HepG2 (cell line): ENCODE data around the gene CYCS. TPM values are rescaled to one million over a fixed set of nuclear protein-coding genes. Genes with fewer than 3 reads are reported as not detected.

ENCODE experiments used
- ATAC-seq: fragments of 200-7000 bp; cut with Tn5 transposase; 3 replicates; pipeline ENCODE4 v1.9.1; 2020; ENCODE audit warnings: mild to moderate bottlenecking, moderate library complexity
- BruUV-seq: library from RNA; stranded (reverse); fragments of 400-500 nt; replicated peaks from 2 replicates; lab custom pipeline; 2021; lab: Mats Ljungman, UMichigan
- CTCF ChIA-PET: fragments of 300-600 bp; formaldehyde crosslinking; extraction: SDS; loops from one replicate; lab custom pipeline; 2021; ENCODE audit warnings: low total read pairs, inconsistent platforms, low intra/inter-chr PET ratio; lab: Yijun Ruan, JAX
- POLR2A ChIA-PET: fragments of 350-600 bp; sonication (Branson Sonifier 250); formaldehyde crosslinking; loops from one replicate; lab custom pipeline; 2020; ENCODE audit warnings: antibody characterized with exemption, inconsistent platforms; lab: Yijun Ruan, JAX
- DNase-seq: peaks from one replicate; pipeline ENCODE4 v3.0.0-alpha.2; 2015; ENCODE audit warnings: low spot score
- FAIRE-seq: peaks from 3 replicates; lab custom pipeline; 2011; peaks lifted over from hg19 to GRCh38; lab: Jason Lieb, UNC
- H2AFZ ChIP-seq: one replicate; pipeline ENCODE4 v1.6.1; 2011; ENCODE audit warnings: low read length, inconsistent platforms
- H3K27ac ChIP-seq: fragments of 300-600 bp; 3 replicates; pipeline ENCODE4 v1.8.0; 2011; ENCODE audit warnings: mixed run types, mild to moderate bottlenecking, mixed read lengths, low read length, inconsistent platforms; ENCODE audit not compliant: insufficient read depth; ENCODE audit errors: extremely low read length
- H3K27me3 ChIP-seq, 2 experiments: fragments of 200-600 bp in 1 of 2; 2 replicates in 1 of 2; 3 replicates in 1 of 2; pipeline versions ENCODE4 v1.6.0 to v1.8.0; 2011; ENCODE audit warnings: low read length in 2 of 2, mild to moderate bottlenecking in 2 of 2, moderate library complexity in 2 of 2, inconsistent platforms in 1 of 2; ENCODE audit not compliant: insufficient read depth in 2 of 2, control insufficient read depth in 1 of 2
- H3K36me3 ChIP-seq, 2 experiments: fragments of 200-600 bp in 1 of 2; replicated peaks in 1 of 2; 2 replicates in 1 of 2; 3 replicates in 1 of 2; pipeline versions ENCODE4 v1.5.1 to v1.8.0; 2011; ENCODE audit warnings: low read length in 2 of 2, inconsistent platforms in 1 of 2; ENCODE audit not compliant: insufficient read depth in 2 of 2, control insufficient read depth in 1 of 2
- H3K4me1 ChIP-seq: 2 replicates; pipeline ENCODE4 v1.5.1; 2012; ENCODE audit warnings: low read length, inconsistent platforms; ENCODE audit not compliant: insufficient read depth
- H3K4me2 ChIP-seq: 2 replicates; pipeline ENCODE4 v1.6.0; 2011; ENCODE audit warnings: low read depth, low read length, inconsistent platforms
- H3K4me3 ChIP-seq, 3 experiments: fragments of 200-600 bp in 1 of 3; sonication (generic), shearing (Covaris generic) in 1 of 3; replicated peaks in 1 of 3; 2 replicates each; pipeline ENCODE4 v1.5.1; 2011 to 2016; ENCODE audit warnings: low read length in 3 of 3, inconsistent platforms in 2 of 3, low read depth in 2 of 3, mild to moderate bottlenecking in 2 of 3, control low read depth in 1 of 3, mixed read lengths in 1 of 3; ENCODE audit not compliant: insufficient read depth in 1 of 3
- H3K79me2 ChIP-seq: one replicate; pipeline ENCODE4 v1.6.1; 2011; ENCODE audit warnings: low read length, inconsistent platforms; ENCODE audit not compliant: insufficient read depth
- H3K9ac ChIP-seq: 2 replicates; pipeline ENCODE4 v1.6.0; 2011; ENCODE audit warnings: mild to moderate bottlenecking, low read depth, low read length, inconsistent platforms; ENCODE audit not compliant: insufficient read depth
- H3K9me3 ChIP-seq: 2 replicates; pipeline ENCODE4 v1.5.1; 2012; ENCODE audit warnings: mild to moderate bottlenecking, low read length
- H4K20me1 ChIP-seq: 2 replicates; pipeline ENCODE4 v1.6.0; 2011; ENCODE audit warnings: inconsistent platforms, mild to moderate bottlenecking, low read length, moderate library complexity; ENCODE audit not compliant: insufficient read depth
- CENPBD1 ChIP-seq: sonication (generic); formaldehyde crosslinking; IDR thresholded peaks from 2 replicates; pipeline ENCODE4 v1.8.0; 2022; ENCODE audit warnings: missing genetic modification reagents, low read depth, mild to moderate bottlenecking, borderline replicate concordance
- DNMT3B ChIP-seq: conservative IDR thresholded peaks from 2 replicates; pipeline ENCODE4 v1.6.1; 2016; ENCODE audit warnings: missing biosample characterization, control low read depth
- ETV5 ChIP-seq: IDR thresholded peaks from 2 replicates; pipeline ENCODE4 v1.6.1; 2018; ENCODE audit warnings: missing biosample characterization, missing genetic modification reagents, inconsistent platforms, borderline replicate concordance
- FOXK1 ChIP-seq: sonication (generic); formaldehyde crosslinking; IDR thresholded peaks from 2 replicates; pipeline ENCODE4 v1.4.0; 2020; ENCODE audit warnings: low read depth, missing genetic modification reagents, borderline replicate concordance
- KAT7 ChIP-seq: IDR thresholded peaks from 2 replicates; pipeline ENCODE4 v1.6.1; 2018; ENCODE audit warnings: borderline replicate concordance, missing compliant biosample characterization
- MED13 ChIP-seq: sonication (generic); formaldehyde crosslinking; IDR thresholded peaks from 2 replicates; pipeline ENCODE4 v1.5.0; 2020; ENCODE audit warnings: missing genetic modification reagents
- MYNN ChIP-seq: sonication (generic); formaldehyde crosslinking; IDR thresholded peaks from 2 replicates; pipeline ENCODE4 v1.4.0; 2020; ENCODE audit warnings: mild to moderate bottlenecking, low read depth, missing genetic modification reagents
- TEAD2 ChIP-seq: sonication (generic); formaldehyde crosslinking; IDR thresholded peaks from 2 replicates; pipeline ENCODE4 v1.9.0; 2021; ENCODE audit warnings: missing genetic modification reagents
- ZFP82 ChIP-seq: sonication (generic); formaldehyde crosslinking; IDR thresholded peaks from 2 replicates; pipeline ENCODE4 v1.5.1; 2020; ENCODE audit warnings: mild to moderate bottlenecking, missing genetic modification reagents, borderline replicate concordance
- ZNF207 ChIP-seq: fragments of 450-650 bp; IDR thresholded peaks from 2 replicates; pipeline ENCODE4 v1.6.1; 2016; ENCODE audit warnings: antibody characterized with exemption, borderline replicate concordance
- ZNF251 ChIP-seq: sonication (generic); formaldehyde crosslinking; IDR thresholded peaks from 2 replicates; pipeline ENCODE4 v1.9.0; 2021; ENCODE audit warnings: mild to moderate bottlenecking, missing genetic modification reagents
- ZNF746 ChIP-seq: sonication (generic); formaldehyde crosslinking; IDR thresholded peaks from 2 replicates; pipeline ENCODE4 v1.8.0; 2022; ENCODE audit warnings: mild to moderate bottlenecking, missing genetic modification reagents
- ZSCAN22 ChIP-seq: sonication (generic); formaldehyde crosslinking; IDR thresholded peaks from 2 replicates; pipeline ENCODE4 v1.4.0; 2020; ENCODE audit warnings: mild to moderate bottlenecking, missing genetic modification reagents
- WGBS: methylation state at CpG from one replicate; pipeline ENCODE4 v1.1.6; 2017; ENCODE audit warnings: low lambda C conversion rate; 5-methylcytosine and 5-hydroxymethylcytosine counted together
- in situ Hi-C: cut with HindIII; loops from 2 replicates; pipeline ENCODE4 v1.10.0; 2017; ENCODE audit warnings: low pct_unique_long_range_greater_than_20kb; ENCODE audit not compliant: extremely low pct_ligation_motif_present
- intact Hi-C: fragments of 100-400 bp; cut with micrococcal nuclease; formaldehyde crosslinking; loops from one replicate; pipeline ENCODE4 v1.10.0; 2022; ENCODE audit not compliant: unreplicated experiment
- polyA plus RNA-seq, 8 experiments: library from polyadenylated mRNA; depleted of rRNA in 3 of 8; stranded (reverse) in 7 of 8; unstranded in 1 of 8; fragments of >200 nt; fragmentation: Illumina TruSeq in 4 of 8; extraction: Trizol in 4 of 8; gene quantifications; 2 replicates each; pipeline versions ENCODE4 v1.2.1 to v1.2.3, GENCODE V29; 2011 to 2016; ENCODE audit warnings: low read depth in 4 of 8, missing spikeins in 1 of 8, mixed read lengths in 1 of 8; ENCODE audit not compliant: insufficient read depth in 1 of 8
- total RNA-seq, 5 experiments: library from RNA; depleted of rRNA; stranded (reverse); fragments of >200 nt; fragmentation: Illumina TruSeq; extraction: Trizol; gene quantifications; 2 replicates each; pipeline ENCODE4 v1.2.3, GENCODE V29; 2016; ENCODE audit warnings: low read depth in 1 of 5
- TF ChIP-seq, protein P1 (sequence below): sonication (generic); formaldehyde crosslinking; IDR thresholded peaks from 2 replicates; pipeline ENCODE4 v1.5.1; 2020; ENCODE audit warnings: mild to moderate bottlenecking, missing genetic modification reagents, borderline replicate concordance
- TF ChIP-seq, protein P2 (sequence below): sonication (generic); formaldehyde crosslinking; conservative IDR thresholded peaks from 2 replicates; pipeline ENCODE4 v1.4.0; 2020; ENCODE audit warnings: mild to moderate bottlenecking, missing genetic modification reagents, moderate library complexity
- TF ChIP-seq, protein P3 (sequence below): sonication (generic); formaldehyde crosslinking; conservative IDR thresholded peaks from 2 replicates; pipeline ENCODE4 v1.5.0; 2020; ENCODE audit warnings: missing genetic modification reagents

Gene CYCS
- total and polyA plus RNA-seq, 2 of the 13 experiments (the other 11 are each of a cell fraction or from before 2014, with no cell fraction given), result 35.9 to 202 TPM

GRCh38 chr7:25083201-25083600 is 41.9 kb downstream of the CYCS start:
- Histone ChIP-seq H3K9ac (no peak overlapping the region), H3K4me3 (no peak overlapping the region), H3K27ac (no peak overlapping the region), H4K20me1 (no peaks in the 10 kb centered on the region), H3K79me2 (no peaks in the 10 kb centered on the region), H3K4me1 (no peaks in the 10 kb centered on the region), H3K9me3 (no peaks in the 10 kb centered on the region), H2AFZ (no peak overlapping the region), H3K36me3 (no peaks in the 10 kb centered on the region), H3K27me3 (peaks cover 0 to 1% of the 10 kb centered on the region in 2 experiments; a peak in 2 of 5 replicates), H3K4me2 (no peak overlapping the region)
- no TSS peak for BruUV-seq
- intact Hi-C loops (no loop called here), in situ Hi-C loops (no loop called here)
- TF ChIP-seq TEAD2 (CRISPR knock-in tag), result no peak
- TF ChIP-seq KAT7, result no peak
- no peak for TF ChIP-seq ZNF746 (CRISPR knock-in tag)
- TF ChIP-seq CENPBD1 (CRISPR knock-in tag), result no peak
- no peak for TF ChIP-seq ZNF251
- no peak for TF ChIP-seq MYNN
- TF ChIP-seq MED13 (CRISPR knock-in tag), result no peak
- TF ChIP-seq, protein P1, sequence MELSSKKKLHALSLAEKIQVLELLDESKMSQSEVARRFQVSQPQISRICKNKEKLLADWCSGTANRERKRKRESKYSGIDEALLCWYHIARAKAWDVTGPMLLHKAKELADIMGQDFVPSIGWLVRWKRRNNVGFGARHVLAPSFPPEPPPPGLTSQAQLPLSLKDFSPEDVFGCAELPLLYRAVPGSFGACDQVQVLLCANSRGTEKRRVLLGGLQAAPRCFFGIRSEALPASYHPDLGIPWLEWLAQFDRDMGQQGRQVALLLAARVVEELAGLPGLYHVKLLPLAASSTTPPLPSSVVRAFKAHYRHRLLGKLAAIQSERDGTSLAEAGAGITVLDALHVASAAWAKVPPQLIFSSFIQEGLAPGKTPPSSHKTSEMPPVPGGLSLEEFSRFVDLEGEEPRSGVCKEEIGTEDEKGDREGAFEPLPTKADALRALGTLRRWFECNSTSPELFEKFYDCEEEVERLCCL (CRISPR knock-in tag), result no peak
- TF ChIP-seq ZFP82 (CRISPR knock-in tag), result no peak
- no peak for TF ChIP-seq FOXK1 (CRISPR knock-in tag)
- TF ChIP-seq DNMT3B, result no peak
- TF ChIP-seq, protein P2, sequence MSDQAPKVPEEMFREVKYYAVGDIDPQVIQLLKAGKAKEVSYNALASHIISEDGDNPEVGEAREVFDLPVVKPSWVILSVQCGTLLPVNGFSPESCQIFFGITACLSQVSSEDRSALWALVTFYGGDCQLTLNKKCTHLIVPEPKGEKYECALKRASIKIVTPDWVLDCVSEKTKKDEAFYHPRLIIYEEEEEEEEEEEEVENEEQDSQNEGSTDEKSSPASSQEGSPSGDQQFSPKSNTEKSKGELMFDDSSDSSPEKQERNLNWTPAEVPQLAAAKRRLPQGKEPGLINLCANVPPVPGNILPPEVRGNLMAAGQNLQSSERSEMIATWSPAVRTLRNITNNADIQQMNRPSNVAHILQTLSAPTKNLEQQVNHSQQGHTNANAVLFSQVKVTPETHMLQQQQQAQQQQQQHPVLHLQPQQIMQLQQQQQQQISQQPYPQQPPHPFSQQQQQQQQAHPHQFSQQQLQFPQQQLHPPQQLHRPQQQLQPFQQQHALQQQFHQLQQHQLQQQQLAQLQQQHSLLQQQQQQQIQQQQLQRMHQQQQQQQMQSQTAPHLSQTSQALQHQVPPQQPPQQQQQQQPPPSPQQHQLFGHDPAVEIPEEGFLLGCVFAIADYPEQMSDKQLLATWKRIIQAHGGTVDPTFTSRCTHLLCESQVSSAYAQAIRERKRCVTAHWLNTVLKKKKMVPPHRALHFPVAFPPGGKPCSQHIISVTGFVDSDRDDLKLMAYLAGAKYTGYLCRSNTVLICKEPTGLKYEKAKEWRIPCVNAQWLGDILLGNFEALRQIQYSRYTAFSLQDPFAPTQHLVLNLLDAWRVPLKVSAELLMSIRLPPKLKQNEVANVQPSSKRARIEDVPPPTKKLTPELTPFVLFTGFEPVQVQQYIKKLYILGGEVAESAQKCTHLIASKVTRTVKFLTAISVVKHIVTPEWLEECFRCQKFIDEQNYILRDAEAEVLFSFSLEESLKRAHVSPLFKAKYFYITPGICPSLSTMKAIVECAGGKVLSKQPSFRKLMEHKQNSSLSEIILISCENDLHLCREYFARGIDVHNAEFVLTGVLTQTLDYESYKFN, result no peak
- TF ChIP-seq, protein P3, sequence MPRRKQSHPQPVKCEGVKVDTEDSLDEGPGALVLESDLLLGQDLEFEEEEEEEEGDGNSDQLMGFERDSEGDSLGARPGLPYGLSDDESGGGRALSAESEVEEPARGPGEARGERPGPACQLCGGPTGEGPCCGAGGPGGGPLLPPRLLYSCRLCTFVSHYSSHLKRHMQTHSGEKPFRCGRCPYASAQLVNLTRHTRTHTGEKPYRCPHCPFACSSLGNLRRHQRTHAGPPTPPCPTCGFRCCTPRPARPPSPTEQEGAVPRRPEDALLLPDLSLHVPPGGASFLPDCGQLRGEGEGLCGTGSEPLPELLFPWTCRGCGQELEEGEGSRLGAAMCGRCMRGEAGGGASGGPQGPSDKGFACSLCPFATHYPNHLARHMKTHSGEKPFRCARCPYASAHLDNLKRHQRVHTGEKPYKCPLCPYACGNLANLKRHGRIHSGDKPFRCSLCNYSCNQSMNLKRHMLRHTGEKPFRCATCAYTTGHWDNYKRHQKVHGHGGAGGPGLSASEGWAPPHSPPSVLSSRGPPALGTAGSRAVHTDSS (CRISPR knock-in tag), result no peak
- TF ChIP-seq ZSCAN22 (CRISPR knock-in tag), result no peak
- TF ChIP-seq ZNF207, result no peak
- TF ChIP-seq ETV5 (CRISPR knock-in tag), result no peak
- DNase-seq, result no peak
- POLR2A ChIA-PET, result no interaction called here
- WGBS, result 36% methylated on average over 4 of the region's 4 CpGs
- no peak for FAIRE-seq
- CTCF ChIA-PET, result no interaction called here
- no peak for ATAC-seq
